WTC11 (cell line): ENCODE data around the gene RBM15. TPM values are rescaled to one million over a fixed set of nuclear protein-coding genes. Genes with fewer than 3 reads are reported as not detected.

Experiments used
- ATAC-seq: fragments of 200-7000 bp; cut with Tn5 transposase; 2 replicates; pipeline ENCODE4 v1.10.0; 2021; ENCODE audit warnings: mild to moderate bottlenecking, moderate library complexity
- CTCF ChIA-PET: fragments of 300-600 bp; sonication (Branson Sonifier 250); formaldehyde crosslinking; loops from one replicate; lab custom pipeline; 2021; ENCODE audit warnings: antibody characterized with exemption; lab: Charles Lee
- POLR2A ChIA-PET: fragments of 350-600 bp; sonication (Branson Sonifier 250); formaldehyde crosslinking; loops from one replicate; lab custom pipeline; 2021; ENCODE audit warnings: antibody characterized with exemption; lab: Charles Lee
- DNase-seq: peaks from one replicate; pipeline ENCODE4 v3.0.0; 2021; ENCODE audit warnings: low spot score
- H3K27ac Mint-ChIP-seq: 2 replicates; pipeline ENCODE4 v1.8.0; 2021; ENCODE audit warnings: mixed read lengths
- H3K27me3 Mint-ChIP-seq: 2 replicates; pipeline ENCODE4 v1.8.0; 2021; ENCODE audit warnings: low read depth, mild to moderate bottlenecking, moderate library complexity, mixed read lengths
- H3K36me3 Mint-ChIP-seq: 2 replicates; pipeline ENCODE4 v1.8.0; 2021; ENCODE audit warnings: mixed read lengths
- H3K4me1 Mint-ChIP-seq: 2 replicates; pipeline ENCODE4 v1.8.0; 2022; ENCODE audit warnings: mixed read lengths
- H3K4me3 Mint-ChIP-seq: 2 replicates; pipeline ENCODE4 v1.8.0; 2021; ENCODE audit warnings: mild to moderate bottlenecking, moderate library complexity, mixed read lengths
- H3K9me3 Mint-ChIP-seq: 2 replicates; pipeline ENCODE4 v1.8.0; 2021; ENCODE audit warnings: mixed read lengths
- ATF1 ChIP-seq: sonication (generic); formaldehyde crosslinking; IDR thresholded peaks from 2 replicates; pipeline ENCODE4 v1.8.1; 2023; ENCODE audit warnings: mild to moderate bottlenecking, moderate library complexity, missing genetic modification reagents
- ETV6 ChIP-seq: sonication (generic); formaldehyde crosslinking; IDR thresholded peaks from 2 replicates; pipeline ENCODE4 v1.8.1; 2022; ENCODE audit warnings: mild to moderate bottlenecking, missing genetic modification reagents
- FOXJ3 ChIP-seq: sonication (generic); formaldehyde crosslinking; IDR thresholded peaks from 2 replicates; pipeline ENCODE4 v1.9.0; 2021; ENCODE audit warnings: missing genetic modification reagents, mild to moderate bottlenecking, borderline replicate concordance
- NFATC4 ChIP-seq: fragments of 250-450 bp; sonication (Bioruptor Pico); IDR thresholded peaks from 2 replicates; pipeline ENCODE4 v1.9.0; 2021; ENCODE audit warnings: mild to moderate bottlenecking
- RELA ChIP-seq: sonication (generic); formaldehyde crosslinking; IDR thresholded peaks from 2 replicates; pipeline ENCODE4 v1.8.1; 2022; ENCODE audit warnings: missing genetic modification reagents, mild to moderate bottlenecking, borderline replicate concordance
- TCF7 ChIP-seq: sonication (generic); formaldehyde crosslinking; IDR thresholded peaks from 2 replicates; pipeline ENCODE4 v1.8.0; 2022; ENCODE audit warnings: mild to moderate bottlenecking, low read depth, missing genetic modification reagents, moderate library complexity
- TEAD4 ChIP-seq: sonication (generic); formaldehyde crosslinking; IDR thresholded peaks from 2 replicates; pipeline ENCODE4 v1.8.0; 2022; ENCODE audit warnings: mild to moderate bottlenecking, missing genetic modification reagents
- ZNF138 ChIP-seq: sonication (generic); formaldehyde crosslinking; conservative IDR thresholded peaks from 2 replicates; pipeline ENCODE4 v1.8.1; 2022; ENCODE audit warnings: mild to moderate bottlenecking, moderate library complexity, missing genetic modification reagents
- ZNF219 ChIP-seq: sonication (generic); formaldehyde crosslinking; IDR thresholded peaks from 2 replicates; pipeline ENCODE4 v1.8.0; 2023; ENCODE audit warnings: missing genetic modification reagents, mild to moderate bottlenecking, borderline replicate concordance
- ZNF232 ChIP-seq: sonication (generic); formaldehyde crosslinking; IDR thresholded peaks from 2 replicates; pipeline ENCODE4 v1.8.0; 2022; ENCODE audit warnings: mild to moderate bottlenecking, missing genetic modification reagents
- ZNF396 ChIP-seq: fragments of 250-450 bp; sonication (Bioruptor Pico); IDR thresholded peaks from 2 replicates; pipeline ENCODE4 v1.8.0; 2021; ENCODE audit warnings: mild to moderate bottlenecking, moderate library complexity, borderline replicate concordance
- ZNF416 ChIP-seq: fragments of 250-450 bp; sonication (Bioruptor Pico); IDR thresholded peaks from 2 replicates; pipeline ENCODE4 v1.9.0; 2021; ENCODE audit warnings: mild to moderate bottlenecking, inconsistent platforms
- total RNA-seq: library from RNA; stranded (reverse); gene quantifications from 3 replicates; pipeline ENCODE4 v1.2.3, GENCODE V29; 2021
- TF ChIP-seq, protein P1 (sequence below): sonication (generic); formaldehyde crosslinking; IDR thresholded peaks from 2 replicates; pipeline ENCODE4 v1.8.0; 2022; ENCODE audit warnings: mild to moderate bottlenecking, missing genetic modification reagents
- TF ChIP-seq, protein P2 (sequence below): sonication (generic); formaldehyde crosslinking; IDR thresholded peaks from 2 replicates; pipeline ENCODE4 v1.8.1; 2022; ENCODE audit warnings: low read depth, mild to moderate bottlenecking, moderate library complexity, missing genetic modification reagents, borderline replicate concordance
- TF ChIP-seq, protein P3 (sequence below): fragments of 250-450 bp; sonication (Bioruptor Pico); IDR thresholded peaks from 2 replicates; pipeline ENCODE4 v2.1.2; 2022; ENCODE audit warnings: mild to moderate bottlenecking, moderate library complexity
- TF ChIP-seq, protein P4 (sequence below): sonication (generic); formaldehyde crosslinking; IDR thresholded peaks from 2 replicates; pipeline ENCODE4 v1.8.1; 2022; ENCODE audit warnings: missing genetic modification reagents, borderline replicate concordance
- TF ChIP-seq, protein P5 (sequence below): sonication (generic); formaldehyde crosslinking; IDR thresholded peaks from 2 replicates; pipeline ENCODE4 v1.8.0; 2023; ENCODE audit warnings: missing genetic modification reagents
- TF ChIP-seq, protein P6 (sequence below): sonication (generic); formaldehyde crosslinking; IDR thresholded peaks from 2 replicates; pipeline ENCODE4 v1.8.1; 2023; ENCODE audit warnings: mild to moderate bottlenecking, missing genetic modification reagents, moderate library complexity
- TF ChIP-seq, protein P7 (sequence below): sonication (generic); formaldehyde crosslinking; IDR thresholded peaks from 2 replicates; pipeline ENCODE4 v1.8.1; 2023; ENCODE audit warnings: mild to moderate bottlenecking, moderate library complexity, missing genetic modification reagents
- TF ChIP-seq, protein P8 (sequence below): sonication (generic); formaldehyde crosslinking; IDR thresholded peaks from 2 replicates; pipeline ENCODE4 v1.8.0; 2023; ENCODE audit warnings: missing genetic modification reagents, mild to moderate bottlenecking, borderline replicate concordance

RBM15 gene
- total RNA-seq, 1 experiment from 2014 or later = 50.6 TPM

DNA sequence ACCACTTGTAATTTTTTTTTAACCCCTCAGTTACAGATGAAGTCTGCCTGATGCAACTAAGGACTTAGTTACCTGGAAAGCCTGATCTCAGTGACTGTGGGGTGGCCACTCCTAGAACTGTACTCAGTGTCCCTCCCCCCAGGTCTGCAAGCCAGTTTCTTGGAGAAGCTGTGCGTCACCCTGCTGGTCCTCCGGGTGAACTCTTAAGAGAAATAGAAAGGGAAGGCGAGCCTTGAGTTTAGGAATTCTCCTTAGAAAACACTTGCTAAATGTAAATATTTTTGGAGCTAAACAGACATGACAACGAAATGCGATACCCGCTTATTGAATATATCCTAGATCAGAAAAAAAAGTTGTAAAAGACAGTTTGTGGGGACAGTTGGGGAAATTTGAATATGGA, 50.9 kb downstream of the RBM15 start:
- TF ChIP-seq ZNF219 (no peak), ZNF396 (CRISPR knock-in tag) (no peak), ZNF232 (CRISPR knock-in tag) (no peak), ETV6 (CRISPR knock-in tag) (no peak), TEAD4 (no peak), NFATC4 (no peak), ZNF138 (CRISPR knock-in tag) (no peak), TCF7 (CRISPR knock-in tag) (no peak), RELA (CRISPR knock-in tag) (no peak), ATF1 (CRISPR knock-in tag) (no peak), ZNF416 (CRISPR knock-in tag) (no peak), FOXJ3 (CRISPR knock-in tag) (no peak)
- TF ChIP-seq, protein P1, sequence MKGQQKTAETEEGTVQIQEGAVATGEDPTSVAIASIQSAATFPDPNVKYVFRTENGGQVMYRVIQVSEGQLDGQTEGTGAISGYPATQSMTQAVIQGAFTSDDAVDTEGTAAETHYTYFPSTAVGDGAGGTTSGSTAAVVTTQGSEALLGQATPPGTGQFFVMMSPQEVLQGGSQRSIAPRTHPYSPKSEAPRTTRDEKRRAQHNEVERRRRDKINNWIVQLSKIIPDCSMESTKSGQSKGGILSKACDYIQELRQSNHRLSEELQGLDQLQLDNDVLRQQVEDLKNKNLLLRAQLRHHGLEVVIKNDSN (CRISPR knock-in tag) = no peak
- TF ChIP-seq, protein P2, sequence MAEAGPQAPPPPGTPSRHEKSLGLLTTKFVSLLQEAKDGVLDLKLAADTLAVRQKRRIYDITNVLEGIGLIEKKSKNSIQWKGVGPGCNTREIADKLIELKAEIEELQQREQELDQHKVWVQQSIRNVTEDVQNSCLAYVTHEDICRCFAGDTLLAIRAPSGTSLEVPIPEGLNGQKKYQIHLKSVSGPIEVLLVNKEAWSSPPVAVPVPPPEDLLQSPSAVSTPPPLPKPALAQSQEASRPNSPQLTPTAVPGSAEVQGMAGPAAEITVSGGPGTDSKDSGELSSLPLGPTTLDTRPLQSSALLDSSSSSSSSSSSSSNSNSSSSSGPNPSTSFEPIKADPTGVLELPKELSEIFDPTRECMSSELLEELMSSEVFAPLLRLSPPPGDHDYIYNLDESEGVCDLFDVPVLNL (CRISPR knock-in tag) = no peak
- TF ChIP-seq, protein P3, sequence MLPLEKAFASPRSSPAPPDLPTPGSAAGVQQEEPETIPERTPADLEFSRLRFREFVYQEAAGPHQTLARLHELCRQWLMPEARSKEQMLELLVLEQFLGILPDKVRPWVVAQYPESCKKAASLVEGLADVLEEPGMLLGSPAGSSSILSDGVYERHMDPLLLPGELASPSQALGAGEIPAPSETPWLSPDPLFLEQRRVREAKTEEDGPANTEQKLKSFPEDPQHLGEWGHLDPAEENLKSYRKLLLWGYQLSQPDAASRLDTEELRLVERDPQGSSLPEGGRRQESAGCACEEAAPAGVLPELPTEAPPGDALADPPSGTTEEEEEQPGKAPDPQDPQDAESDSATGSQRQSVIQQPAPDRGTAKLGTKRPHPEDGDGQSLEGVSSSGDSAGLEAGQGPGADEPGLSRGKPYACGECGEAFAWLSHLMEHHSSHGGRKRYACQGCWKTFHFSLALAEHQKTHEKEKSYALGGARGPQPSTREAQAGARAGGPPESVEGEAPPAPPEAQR (CRISPR knock-in tag) = no peak
- TF ChIP-seq, protein P4, sequence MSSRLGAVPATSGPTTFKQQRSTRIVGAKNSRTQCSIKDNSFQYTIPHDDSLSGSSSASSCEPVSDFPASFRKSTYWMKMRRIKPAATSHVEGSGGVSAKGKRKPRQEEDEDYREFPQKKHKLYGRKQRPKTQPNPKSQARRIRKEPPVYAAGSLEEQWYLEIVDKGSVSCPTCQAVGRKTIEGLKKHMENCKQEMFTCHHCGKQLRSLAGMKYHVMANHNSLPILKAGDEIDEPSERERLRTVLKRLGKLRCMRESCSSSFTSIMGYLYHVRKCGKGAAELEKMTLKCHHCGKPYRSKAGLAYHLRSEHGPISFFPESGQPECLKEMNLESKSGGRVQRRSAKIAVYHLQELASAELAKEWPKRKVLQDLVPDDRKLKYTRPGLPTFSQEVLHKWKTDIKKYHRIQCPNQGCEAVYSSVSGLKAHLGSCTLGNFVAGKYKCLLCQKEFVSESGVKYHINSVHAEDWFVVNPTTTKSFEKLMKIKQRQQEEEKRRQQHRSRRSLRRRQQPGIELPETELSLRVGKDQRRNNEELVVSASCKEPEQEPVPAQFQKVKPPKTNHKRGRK = no peak
- TF ChIP-seq, protein P5, sequence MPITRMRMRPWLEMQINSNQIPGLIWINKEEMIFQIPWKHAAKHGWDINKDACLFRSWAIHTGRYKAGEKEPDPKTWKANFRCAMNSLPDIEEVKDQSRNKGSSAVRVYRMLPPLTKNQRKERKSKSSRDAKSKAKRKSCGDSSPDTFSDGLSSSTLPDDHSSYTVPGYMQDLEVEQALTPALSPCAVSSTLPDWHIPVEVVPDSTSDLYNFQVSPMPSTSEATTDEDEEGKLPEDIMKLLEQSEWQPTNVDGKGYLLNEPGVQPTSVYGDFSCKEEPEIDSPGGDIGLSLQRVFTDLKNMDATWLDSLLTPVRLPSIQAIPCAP = no peak
- TF ChIP-seq, protein P6, sequence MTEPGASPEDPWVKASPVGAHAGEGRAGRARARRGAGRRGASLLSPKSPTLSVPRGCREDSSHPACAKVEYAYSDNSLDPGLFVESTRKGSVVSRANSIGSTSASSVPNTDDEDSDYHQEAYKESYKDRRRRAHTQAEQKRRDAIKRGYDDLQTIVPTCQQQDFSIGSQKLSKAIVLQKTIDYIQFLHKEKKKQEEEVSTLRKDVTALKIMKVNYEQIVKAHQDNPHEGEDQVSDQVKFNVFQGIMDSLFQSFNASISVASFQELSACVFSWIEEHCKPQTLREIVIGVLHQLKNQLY (CRISPR knock-in tag) = no peak
- TF ChIP-seq, protein P7, sequence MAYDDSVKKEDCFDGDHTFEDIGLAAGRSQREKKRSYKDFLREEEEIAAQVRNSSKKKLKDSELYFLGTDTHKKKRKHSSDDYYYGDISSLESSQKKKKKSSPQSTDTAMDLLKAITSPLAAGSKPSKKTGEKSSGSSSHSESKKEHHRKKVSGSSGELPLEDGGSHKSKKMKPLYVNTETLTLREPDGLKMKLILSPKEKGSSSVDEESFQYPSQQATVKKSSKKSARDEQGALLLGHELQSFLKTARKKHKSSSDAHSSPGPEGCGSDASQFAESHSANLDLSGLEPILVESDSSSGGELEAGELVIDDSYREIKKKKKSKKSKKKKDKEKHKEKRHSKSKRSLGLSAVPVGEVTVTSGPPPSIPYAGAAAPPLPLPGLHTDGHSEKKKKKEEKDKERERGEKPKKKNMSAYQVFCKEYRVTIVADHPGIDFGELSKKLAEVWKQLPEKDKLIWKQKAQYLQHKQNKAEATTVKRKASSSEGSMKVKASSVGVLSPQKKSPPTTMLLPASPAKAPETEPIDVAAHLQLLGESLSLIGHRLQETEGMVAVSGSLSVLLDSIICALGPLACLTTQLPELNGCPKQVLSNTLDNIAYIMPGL = no peak
- TF ChIP-seq, protein P8, sequence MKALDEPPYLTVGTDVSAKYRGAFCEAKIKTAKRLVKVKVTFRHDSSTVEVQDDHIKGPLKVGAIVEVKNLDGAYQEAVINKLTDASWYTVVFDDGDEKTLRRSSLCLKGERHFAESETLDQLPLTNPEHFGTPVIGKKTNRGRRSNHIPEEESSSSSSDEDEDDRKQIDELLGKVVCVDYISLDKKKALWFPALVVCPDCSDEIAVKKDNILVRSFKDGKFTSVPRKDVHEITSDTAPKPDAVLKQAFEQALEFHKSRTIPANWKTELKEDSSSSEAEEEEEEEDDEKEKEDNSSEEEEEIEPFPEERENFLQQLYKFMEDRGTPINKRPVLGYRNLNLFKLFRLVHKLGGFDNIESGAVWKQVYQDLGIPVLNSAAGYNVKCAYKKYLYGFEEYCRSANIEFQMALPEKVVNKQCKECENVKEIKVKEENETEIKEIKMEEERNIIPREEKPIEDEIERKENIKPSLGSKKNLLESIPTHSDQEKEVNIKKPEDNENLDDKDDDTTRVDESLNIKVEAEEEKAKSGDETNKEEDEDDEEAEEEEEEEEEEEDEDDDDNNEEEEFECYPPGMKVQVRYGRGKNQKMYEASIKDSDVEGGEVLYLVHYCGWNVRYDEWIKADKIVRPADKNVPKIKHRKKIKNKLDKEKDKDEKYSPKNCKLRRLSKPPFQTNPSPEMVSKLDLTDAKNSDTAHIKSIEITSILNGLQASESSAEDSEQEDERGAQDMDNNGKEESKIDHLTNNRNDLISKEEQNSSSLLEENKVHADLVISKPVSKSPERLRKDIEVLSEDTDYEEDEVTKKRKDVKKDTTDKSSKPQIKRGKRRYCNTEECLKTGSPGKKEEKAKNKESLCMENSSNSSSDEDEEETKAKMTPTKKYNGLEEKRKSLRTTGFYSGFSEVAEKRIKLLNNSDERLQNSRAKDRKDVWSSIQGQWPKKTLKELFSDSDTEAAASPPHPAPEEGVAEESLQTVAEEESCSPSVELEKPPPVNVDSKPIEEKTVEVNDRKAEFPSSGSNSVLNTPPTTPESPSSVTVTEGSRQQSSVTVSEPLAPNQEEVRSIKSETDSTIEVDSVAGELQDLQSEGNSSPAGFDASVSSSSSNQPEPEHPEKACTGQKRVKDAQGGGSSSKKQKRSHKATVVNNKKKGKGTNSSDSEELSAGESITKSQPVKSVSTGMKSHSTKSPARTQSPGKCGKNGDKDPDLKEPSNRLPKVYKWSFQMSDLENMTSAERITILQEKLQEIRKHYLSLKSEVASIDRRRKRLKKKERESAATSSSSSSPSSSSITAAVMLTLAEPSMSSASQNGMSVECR = no peak
- Mint-ChIP-seq H3K9me3 (no peaks in the 10 kb centered on the region), H3K27me3 (no peaks in the 10 kb centered on the region), H3K4me1 (peaks cover 18% of the 10 kb centered on the region), H3K36me3 (peaks cover 7% of the 10 kb centered on the region), H3K27ac (peak overlapping the region; percentile 75), H3K4me3 (no peak overlapping the region)
- POLR2A ChIA-PET = interaction anchor here (0.7 kb wide), 1 partner anchor 50 kb away, joined by 3 read pairs; no protein-coding TSS in a partner anchor
- peak; percentile 16 for DNase-seq
- ATAC-seq = peak; percentile 48
- CTCF ChIA-PET = interaction anchor here (0.7 to 1.8 kb wide), 4 partner anchors 22 to 106 kb away, joined by 3 to 6 read pairs (median 4); no protein-coding TSS in a partner anchor
